GM13977 (cell line): ENCODE measurements around the gene DIAPH1.

Experiments used
- DNase-seq: peaks from one replicate; pipeline ENCODE4 v3.0.0; 2012; ENCODE audit warnings: low spot score
- CTCF ChIP-seq: IDR thresholded peaks from 2 replicates; pipeline ENCODE4 v1.5.1; 2012; ENCODE audit warnings: mild to moderate bottlenecking, control low read depth; ENCODE audit not compliant: insufficient read depth; ENCODE audit errors: extremely low read depth, missing control alignments
- in situ Hi-C: fragments of 300-500 bp; cut with MboI; formaldehyde crosslinking; loops from one replicate; pipeline ENCODE4 v1.12.0; 2022; ENCODE audit warnings: low sequenced_read_pairs, low pct_unique_long_range_greater_than_20kb, mixed read lengths, inconsistent platforms; ENCODE audit not compliant: unreplicated experiment

Gene DIAPH1

GRCh38 chr5:141649972-141650371, 31.2 kb upstream of the DIAPH1 start:
- DNase-seq, result no peak
- in situ Hi-C loops, result no loop called here
- no peak for TF ChIP-seq CTCF

GRCh38 chr5:141649056-141649688, 30.4 kb upstream of the DIAPH1 start:
- no peak for TF ChIP-seq CTCF
- in situ Hi-C loops, result no loop called here
- no peak for DNase-seq

GRCh38 chr5:141647851-141648250, 29.1 kb upstream of the DIAPH1 start:
- in situ Hi-C loops, result no loop called here
- no peak for DNase-seq
- no peak for TF ChIP-seq CTCF

- DNase-seq, result no peak
- in situ Hi-C loops, result no loop called here
- no peak for TF ChIP-seq CTCF
Observed at GRCh38 chr5:141647242-141647641, 28.4 kb upstream of the DIAPH1 start.

- DNase-seq, result no peak
- no peak for TF ChIP-seq CTCF
- in situ Hi-C loops, result no loop called here
Observed at GRCh38 chr5:141646026-141646425, 27.2 kb upstream of the DIAPH1 start.

GRCh38 chr5:141641634-141642267, 23.0 kb upstream of the DIAPH1 start:
- DNase-seq, result peak; percentile 72
- no peak for TF ChIP-seq CTCF
- in situ Hi-C loops, result no loop called here

- in situ Hi-C loops, result no loop called here
Observed at GRCh38 chr5:141640698-141641097, 21.9 kb upstream of the DIAPH1 start.

More at GRCh38 chr5:141640698-141641097, 21.9 kb upstream of the DIAPH1 start:
- no peak for DNase-seq
- no peak for TF ChIP-seq CTCF
